ENCODE results near the gene TMEM94. TPM values are rescaled to one million over a fixed set of nuclear protein-coding genes. Genes with fewer than 3 reads are reported as not detected.

TMEM94 gene
- total RNA-seq, 1 experiment from 2014 or later = 109 TPM

GRCh38 chr17:75516255-75516618, 59.8 kb downstream of the TMEM94 start, which contains the start of gene TSEN54:
Gene TSEN54 (plus strand): TSS chr17:75516528. CDS start chr17:75516561, 33 bp downstream.
- peak; percentile 95 to 97 for DNase-seq
- Mint-ChIP-seq H3K9me3 (ENCODE audit: unreplicated experiment) (no peaks in the 10 kb centered on the region), H3K27ac (ENCODE audit: unreplicated experiment) (peak within 1 kb of the TSS; percentile 50), H3K4me1 (ENCODE audit: low read depth, unreplicated experiment) (peaks cover 12% of the 10 kb centered on the region), H3K27me3 (ENCODE audit: insufficient read depth, unreplicated experiment) (no peaks in the 10 kb centered on the region), H3K4me3 (ENCODE audit: unreplicated experiment) (peak within 1 kb of the TSS; percentile 94), H3K36me3 (ENCODE audit: insufficient read depth, unreplicated experiment) (peaks cover 60% of the 10 kb centered on the region)
- Histone ChIP-seq H3K9me3 (no peaks in the 10 kb centered on the region), H3K27me3 (replicated peaks; ENCODE audit: control insufficient read depth, insufficient read depth, low read length) (no peaks in the 10 kb centered on the region), H3K36me3 (ENCODE audit: control insufficient read depth, insufficient read depth, low read length) (peaks cover 3% of the 10 kb centered on the region; the same call in 1 of the 2 replicates), H3K4me1 (peaks cover 15% of the 10 kb centered on the region; the same call in 1 of the 2 replicates), H3K4me3 (ENCODE audit: low read depth, low read length) (peak within 1 kb of the TSS; percentile 93)
- intact Hi-C loops (cut with micrococcal nuclease; ENCODE audit: unreplicated experiment) = loop anchor here (1.0 to 5.0 kb wide), 2 partner anchors 9 to 36 kb away; partner anchors contain the start of gene LLGL2
- ChIA-PET CTCF (interaction anchor here (0.6 to 2.1 kb wide), 23 partner anchors 9 to 801 kb away, joined by 3 to 52 read pairs (median 6); partner anchors contain the start of genes GRB2, LLGL2, MIF4GD and SLC25A19), POLR2A (interaction anchor here (0.8 to 1.7 kb wide), 9 partner anchors 9 to 255 kb away, joined by 3 to 26 read pairs (median 4); partner anchors contain the start of genes GGA3, GRB2, LLGL2 and MRPS7)
- no TSS peak for BruUV-seq (replicated peaks)
- TF ChIP-seq CTCF (IDR thresholded peaks at IDR 0.05; ENCODE audit: insufficient read depth in 1 of 2, low read depth in 1 of 2, low read length in 1 of 2, severe bottlenecking in 1 of 2, unreplicated experiment in 1 of 2) = no peak

GRCh38 chr17:75516619-75517296, 60.3 kb downstream of the TMEM94 start:
- Histone ChIP-seq H3K36me3 (ENCODE audit: control insufficient read depth, insufficient read depth, low read length) (0 out of 2 replicates have a peak, but pooled peaks cover under 1% of the 10 kb centered on the region), H3K4me1 (peaks cover 15% of the 10 kb centered on the region; the same call in 1 of the 2 replicates), H3K4me3 (ENCODE audit: low read depth, low read length) (peak overlapping the region; percentile 93), H3K9me3 (no peaks in the 10 kb centered on the region), H3K27me3 (replicated peaks; ENCODE audit: control insufficient read depth, insufficient read depth, low read length) (no peaks in the 10 kb centered on the region)
- TF ChIP-seq CTCF (IDR thresholded peaks at IDR 0.05; ENCODE audit: insufficient read depth in 1 of 2, low read depth in 1 of 2, low read length in 1 of 2, severe bottlenecking in 1 of 2, unreplicated experiment in 1 of 2) = no peak
- intact Hi-C loops (cut with micrococcal nuclease; ENCODE audit: unreplicated experiment) = loop anchor here (1.0 to 5.0 kb wide), 2 partner anchors 9 to 36 kb away; partner anchors contain the start of gene LLGL2
- POLR2A ChIA-PET = interaction anchor here (0.8 to 1.7 kb wide), 9 partner anchors 8 to 255 kb away, joined by 3 to 26 read pairs (median 4); partner anchors contain the start of genes GGA3, GRB2, LLGL2 and MRPS7
- peak; percentile 51 to 57 for DNase-seq
- peaks cover 58% of the 10 kb centered on the region for H3K36me3 Mint-ChIP-seq (ENCODE audit: insufficient read depth, unreplicated experiment)
- no TSS peak for BruUV-seq (replicated peaks)
- no peaks in the 10 kb centered on the region for H3K9me3 Mint-ChIP-seq (ENCODE audit: unreplicated experiment)
- peak overlapping the region; percentile 50 for H3K27ac Mint-ChIP-seq (ENCODE audit: unreplicated experiment)
- H3K4me1 Mint-ChIP-seq (ENCODE audit: low read depth, unreplicated experiment) = peaks cover 12% of the 10 kb centered on the region
- H3K4me3 Mint-ChIP-seq (ENCODE audit: unreplicated experiment) = peak overlapping the region; percentile 94
- CTCF ChIA-PET = interaction anchor here (0.6 to 2.1 kb wide), 24 partner anchors 9 to 802 kb away, joined by 3 to 52 read pairs (median 6); partner anchors contain the start of genes GRB2, LLGL2, MIF4GD and SLC25A19
- H3K27me3 Mint-ChIP-seq (ENCODE audit: insufficient read depth, unreplicated experiment) = no peaks in the 10 kb centered on the region

- intact Hi-C loops (cut with micrococcal nuclease; ENCODE audit: unreplicated experiment) = loop anchor here (5.0 kb wide), 1 partner anchor 35 kb away; no protein-coding TSS in a partner anchor
- peak in 1 of 2 experiments; percentile 2 for TF ChIP-seq CTCF (IDR thresholded peaks at IDR 0.05; ENCODE audit: insufficient read depth in 1 of 2, low read depth in 1 of 2, low read length in 1 of 2, severe bottlenecking in 1 of 2, unreplicated experiment in 1 of 2)
- POLR2A ChIA-PET = interaction anchor here (0.5 to 1.7 kb wide), 5 partner anchors 8 to 228 kb away, joined by 3 to 26 read pairs (median 5); partner anchors contain the start of genes LLGL2 and SLC25A19
- H3K36me3 ChIP-seq (ENCODE audit: control insufficient read depth, insufficient read depth, low read length) = no peaks in the 10 kb centered on the region
- CTCF ChIA-PET = interaction anchor here (0.9 to 2.1 kb wide), 10 partner anchors 8 to 263 kb away, joined by 3 to 52 read pairs (median 6); partner anchors contain the start of genes LLGL2 and SMIM5
- peak; percentile 39 to 53 for DNase-seq
- no TSS peak for BruUV-seq (replicated peaks)
- Mint-ChIP-seq H3K27ac (ENCODE audit: unreplicated experiment) (peak overlapping the region; percentile 50), H3K4me1 (ENCODE audit: low read depth, unreplicated experiment) (peaks cover 12% of the 10 kb centered on the region), H3K9me3 (ENCODE audit: unreplicated experiment) (no peaks in the 10 kb centered on the region), H3K27me3 (ENCODE audit: insufficient read depth, unreplicated experiment) (no peaks in the 10 kb centered on the region), H3K4me3 (ENCODE audit: unreplicated experiment) (peak overlapping the region; percentile 94), H3K36me3 (ENCODE audit: insufficient read depth, unreplicated experiment) (peaks cover 57% of the 10 kb centered on the region)
- peak overlapping the region; percentile 93 for H3K4me3 ChIP-seq (ENCODE audit: low read depth, low read length)
- no peaks in the 10 kb centered on the region for H3K27me3 ChIP-seq (replicated peaks; ENCODE audit: control insufficient read depth, insufficient read depth, low read length)
- H3K9me3 ChIP-seq = no peaks in the 10 kb centered on the region
- peaks cover 15% of the 10 kb centered on the region; the same call in 1 of the 2 replicates for H3K4me1 ChIP-seq
Observed at GRCh38 chr17:75517297-75517865, 60.9 kb downstream of the TMEM94 start.
